ENCODE results near the gene PDE6A. TPM values are rescaled to one million over a fixed set of nuclear protein-coding genes. Genes with fewer than 3 reads are reported as not detected.

PDE6A gene
- total RNA-seq, 1 experiment from 2014 or later = not detected

DNA sequence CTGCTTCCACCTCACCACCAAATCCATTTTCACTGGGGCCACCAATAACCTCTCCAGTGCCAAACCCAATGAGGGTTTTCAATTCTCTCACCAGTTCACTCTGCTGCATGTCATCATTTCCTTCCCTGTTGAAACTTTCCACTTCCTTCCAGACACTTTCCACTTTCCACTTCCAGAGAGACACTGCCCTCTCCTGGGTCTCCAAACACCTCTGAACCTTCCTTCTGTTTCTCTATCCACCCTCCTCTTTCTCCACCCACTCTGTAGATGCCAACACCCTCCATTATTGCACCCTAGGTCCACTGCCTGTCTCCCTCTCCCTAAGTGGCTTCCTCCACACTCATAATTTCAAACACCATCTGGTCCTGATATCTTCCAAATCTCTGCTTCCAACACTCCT is 39.6 kb downstream of the PDE6A start:
- H3K4me2 ChIP-seq (ENCODE audit: insufficient read depth, insufficient read length, low read length) = no peak overlapping the region
- no peak overlapping the region for H3K4me3 Mint-ChIP-seq
- no peaks in the 10 kb centered on the region for H3K4me1 Mint-ChIP-seq
- no peak overlapping the region for H2BK5ac ChIP-seq (ENCODE audit: insufficient read length, low read length)
- no peak overlapping the region for H3K23ac ChIP-seq (ENCODE audit: insufficient read length, low read depth, low read length)
- H4K20me1 ChIP-seq (ENCODE audit: control insufficient read depth, insufficient read depth, insufficient read length) = no peaks in the 10 kb centered on the region
- H3K27ac Mint-ChIP-seq = no peak overlapping the region
- H3K9me3 ChIP-seq (ENCODE audit: control insufficient read depth, low read depth, low read length) = no peaks in the 10 kb centered on the region
- no peak overlapping the region for H3K18ac ChIP-seq (ENCODE audit: insufficient read length, low read depth, low read length)
- H4K8ac ChIP-seq (replicated peaks; ENCODE audit: insufficient read length, low read depth, low read length) = no peak overlapping the region
- H4K5ac ChIP-seq (ENCODE audit: insufficient read length, low read depth, low read length) = no peak overlapping the region
- H3K23me2 ChIP-seq (ENCODE audit: insufficient read length, low read depth, low read length, poor library complexity, severe bottlenecking) = no peaks in the 10 kb centered on the region
- no peak overlapping the region for H3T11ph ChIP-seq (ENCODE audit: low read length)
- H2AK5ac ChIP-seq (ENCODE audit: insufficient read length, low read length) = no peak overlapping the region
- TF ChIP-seq, protein P1, sequence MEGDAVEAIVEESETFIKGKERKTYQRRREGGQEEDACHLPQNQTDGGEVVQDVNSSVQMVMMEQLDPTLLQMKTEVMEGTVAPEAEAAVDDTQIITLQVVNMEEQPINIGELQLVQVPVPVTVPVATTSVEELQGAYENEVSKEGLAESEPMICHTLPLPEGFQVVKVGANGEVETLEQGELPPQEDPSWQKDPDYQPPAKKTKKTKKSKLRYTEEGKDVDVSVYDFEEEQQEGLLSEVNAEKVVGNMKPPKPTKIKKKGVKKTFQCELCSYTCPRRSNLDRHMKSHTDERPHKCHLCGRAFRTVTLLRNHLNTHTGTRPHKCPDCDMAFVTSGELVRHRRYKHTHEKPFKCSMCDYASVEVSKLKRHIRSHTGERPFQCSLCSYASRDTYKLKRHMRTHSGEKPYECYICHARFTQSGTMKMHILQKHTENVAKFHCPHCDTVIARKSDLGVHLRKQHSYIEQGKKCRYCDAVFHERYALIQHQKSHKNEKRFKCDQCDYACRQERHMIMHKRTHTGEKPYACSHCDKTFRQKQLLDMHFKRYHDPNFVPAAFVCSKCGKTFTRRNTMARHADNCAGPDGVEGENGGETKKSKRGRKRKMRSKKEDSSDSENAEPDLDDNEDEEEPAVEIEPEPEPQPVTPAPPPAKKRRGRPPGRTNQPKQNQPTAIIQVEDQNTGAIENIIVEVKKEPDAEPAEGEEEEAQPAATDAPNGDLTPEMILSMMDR (conservative IDR thresholded peaks at IDR 0.05) = no peak
- H2BK120ac ChIP-seq (ENCODE audit: low read depth, low read length, poor library complexity, severe bottlenecking) = no peak overlapping the region
- H3K56ac ChIP-seq (ENCODE audit: insufficient read length, low read depth, low read length) = no peak overlapping the region
- H3K27me3 Mint-ChIP-seq (ENCODE audit: low read depth) = peaks cover 6% of the 10 kb centered on the region; the same call in 1 of the 2 replicates
- DNase-seq = no peak
- no peak overlapping the region for H3K27ac ChIP-seq (ENCODE audit: insufficient read length, low read depth, low read length)
- no peak overlapping the region for H2BK20ac ChIP-seq (ENCODE audit: low read depth, low read length, poor library complexity, severe bottlenecking)
- H3K27me3 ChIP-seq (ENCODE audit: insufficient read depth, low read length) = no peaks in the 10 kb centered on the region
- H3K36me3 Mint-ChIP-seq (ENCODE audit: insufficient read depth in 1 of 3, low read depth in 3 of 3) = no peaks in the 10 kb centered on the region
- H2AFZ ChIP-seq (ENCODE audit: low read length) = no peak overlapping the region
- no peaks in the 10 kb centered on the region; the same call in 1 of the 2 replicates for H3K4me1 ChIP-seq (ENCODE audit: insufficient read depth, low read length)
- no peaks in the 10 kb centered on the region for H3K9me3 Mint-ChIP-seq
- H3K9ac ChIP-seq (ENCODE audit: extremely low read depth, insufficient read length, low read length) = no peak overlapping the region
- H4K91ac ChIP-seq (ENCODE audit: insufficient read length, low read depth, low read length) = no peak overlapping the region
- H3K4ac ChIP-seq (ENCODE audit: low read depth, low read length) = no peak overlapping the region
- no peaks in the 10 kb centered on the region for H3K79me1 ChIP-seq (ENCODE audit: insufficient read depth, low read depth, low read length, poor library complexity, severe bottlenecking)
- H2BK15ac ChIP-seq (ENCODE audit: low read depth, low read length) = no peak overlapping the region
- no peaks in the 10 kb centered on the region for H3K79me2 ChIP-seq (ENCODE audit: insufficient read depth, low read length)
- no peak overlapping the region for H3K14ac ChIP-seq (ENCODE audit: insufficient read depth, low read length)
- no peak overlapping the region for H2BK12ac ChIP-seq (ENCODE audit: insufficient read length, low read depth, low read length)
